Left lung (tissue), 10 donors: ENCODE measurements around the gene FNDC3B. TPM values are rescaled to one million over a fixed set of nuclear protein-coding genes. Genes with fewer than 3 reads are reported as not detected.

Experiments
- ATAC-seq: fragments of 200-7000 bp; cut with Tn5 transposase; one replicate; pipeline ENCODE4 v1.9.1; 2020; ENCODE audit warnings: moderate library complexity
- DNase-seq, 4 donors: peaks; one replicate each; pipeline ENCODE4 v3.0.0-alpha.2; 2013 to 2020
- H3K27ac ChIP-seq, 2 donors: fragments of 200-600 bp; sonication (generic) in 1 of 2; one replicate each; pipeline versions ENCODE4 v1.5.0 to v1.8.0; 2020 to 2021
- H3K27me3 ChIP-seq, 2 donors: fragments of 200-600 bp; sonication (generic) in 1 of 2; one replicate each; pipeline versions ENCODE4 v1.5.0 to v1.8.0; 2020 to 2021
- H3K36me3 ChIP-seq, 2 donors: fragments of 200-600 bp; sonication (generic) in 1 of 2; one replicate each; pipeline versions ENCODE4 v1.5.0 to v1.8.0; 2020 to 2021
- H3K4me1 ChIP-seq, 2 donors: fragments of 200-600 bp; one replicate each; pipeline ENCODE4 v1.8.0; 2021
- H3K4me3 ChIP-seq, 2 donors: fragments of 200-600 bp; sonication (generic) in 1 of 2; one replicate each; pipeline versions ENCODE4 v1.5.0 to v1.8.0; 2020 to 2021; ENCODE audit warnings: mild to moderate bottlenecking in 1 of 2
- H3K9me3 ChIP-seq, 2 donors: fragments of 200-600 bp; sonication (generic) in 1 of 2; one replicate each; pipeline versions ENCODE4 v1.5.0 to v1.8.0; 2020 to 2021
- CTCF ChIP-seq, 2 donors: fragments of 200-600 bp; sonication (generic) in 1 of 2; IDR thresholded peaks; one replicate each; pipeline versions ENCODE4 v1.5.0 to v1.8.0; 2021; ENCODE audit warnings: antibody characterized with exemption in 2 of 2
- intact Hi-C, 2 donors: fragments of 100-400 bp; cut with DNase I; formaldehyde crosslinking; loops; one replicate each; pipeline versions ENCODE4 v1.11.2 to v1.14.2; 2022
- polyA plus RNA-seq, 6 donors: library from polyadenylated mRNA; unstranded; fragments of 120-200 nt; gene quantifications; one replicate each; pipeline ENCODE4 v1.2.1, GENCODE V29; 2013; ENCODE audit not compliant: insufficient read length in 6 of 6
- total RNA-seq, 2 donors: library from RNA; stranded (reverse); fragmentation: NEBNext Ultra II Directional; extraction: Animal tissue kit (Norgen Biotek cat#: 25700); gene quantifications; one replicate each; pipeline ENCODE4 v1.2.1, GENCODE V29; 2021
- donor health status: DM: no; HTN: yes; CAD: no.
- donor health status: DM: no; HTN: no; CAD: no.

Gene FNDC3B
- total and polyA plus RNA-seq, 8 donors: 35.2 to 185 (median 42.3) TPM

GRCh38 chr3:172283841-172284357 lies 244.5 kb downstream of the FNDC3B start:
- TF ChIP-seq CTCF (IDR thresholded peaks at IDR 0.05): no peak
- ATAC-seq (no peak), DNase-seq (no peak)
- H3K36me3 ChIP-seq: peaks cover 0 to 40% of the 10 kb centered on the region in 2 donors
- intact Hi-C loops: no loop called here
- no peak overlapping the region for H3K4me3 ChIP-seq
- no peak overlapping the region for H3K27ac ChIP-seq
- no peaks in the 10 kb centered on the region for H3K27me3 ChIP-seq
- H3K9me3 ChIP-seq: no peaks in the 10 kb centered on the region
- peaks cover 14 to 50% of the 10 kb centered on the region in 2 donors for H3K4me1 ChIP-seq

GRCh38 chr3:172285844-172286243 lies 246.5 kb downstream of the FNDC3B start:
- ATAC-seq: no peak
- Histone ChIP-seq H3K4me1 (peaks cover 9 to 57% of the 10 kb centered on the region in 2 donors), H3K9me3 (no peaks in the 10 kb centered on the region), H3K4me3 (no peak overlapping the region), H3K27ac (no peak overlapping the region), H3K27me3 (no peaks in the 10 kb centered on the region), H3K36me3 (peaks cover 0 to 59% of the 10 kb centered on the region in 2 donors)
- no peak for DNase-seq
- intact Hi-C loops: no loop called here
- no peak for TF ChIP-seq CTCF (IDR thresholded peaks at IDR 0.05)

- DNase-seq (peak in 1 of 4 donors; percentile 34), ATAC-seq (peak; percentile 70)
- Histone ChIP-seq H3K27ac (no peak overlapping the region), H3K27me3 (no peaks in the 10 kb centered on the region), H3K4me3 (no peak overlapping the region), H3K4me1 (peaks cover 9 to 58% of the 10 kb centered on the region in 2 donors), H3K36me3 (peaks cover 0 to 59% of the 10 kb centered on the region in 2 donors), H3K9me3 (no peaks in the 10 kb centered on the region)
- intact Hi-C loops: no loop called here
- no peak for TF ChIP-seq CTCF (IDR thresholded peaks at IDR 0.05)
Measured at GRCh38 chr3:172286548-172287148, 247.3 kb downstream of the FNDC3B start.

GRCh38 chr3:172287937-172288477 lies 248.6 kb downstream of the FNDC3B start:
- no peak for TF ChIP-seq CTCF (IDR thresholded peaks at IDR 0.05)
- no peak overlapping the region for H3K4me3 ChIP-seq
- H3K27ac ChIP-seq: no peak overlapping the region
- no peak for DNase-seq
- H3K36me3 ChIP-seq: peaks cover 0 to 59% of the 10 kb centered on the region in 2 donors
- no peaks in the 10 kb centered on the region for H3K9me3 ChIP-seq
- H3K4me1 ChIP-seq: peaks cover 9 to 52% of the 10 kb centered on the region in 2 donors
- peak; percentile 6 for ATAC-seq
- intact Hi-C loops: no loop called here
- no peaks in the 10 kb centered on the region for H3K27me3 ChIP-seq

GRCh38 chr3:172288651-172289050 lies 249.3 kb downstream of the FNDC3B start:
- Histone ChIP-seq H3K27me3 (no peaks in the 10 kb centered on the region), H3K36me3 (peaks cover 0 to 62% of the 10 kb centered on the region in 2 donors), H3K4me3 (no peak overlapping the region), H3K27ac (peak overlapping the region in 1 of 2 donors; percentile 48), H3K9me3 (no peaks in the 10 kb centered on the region), H3K4me1 (peaks cover 9 to 46% of the 10 kb centered on the region in 2 donors)
- no peak for TF ChIP-seq CTCF (IDR thresholded peaks at IDR 0.05)
- ATAC-seq: peak; percentile 15
- DNase-seq: no peak
- intact Hi-C loops: no loop called here
